Neuronal stem cell (in vitro differentiated cells): ENCODE data around the gene NFATC2.
A peak's percentile ranks its signal among the peaks of the same experiment; 100 is the strongest.

Source experiments
- DNase-seq: peaks from one replicate; pipeline ENCODE4 v3.0.0-alpha.2; 2013; ENCODE audit warnings: low spot score
- H2AFZ ChIP-seq: one replicate; pipeline ENCODE4 v1.6.1; 2013; ENCODE audit warnings: mild to moderate bottlenecking, low read length, inconsistent platforms
- H2AK5ac ChIP-seq: 2 replicates; pipeline ENCODE4 v1.6.1; 2013; ENCODE audit warnings: low read depth, mild to moderate bottlenecking, inconsistent platforms, low read length, moderate library complexity, mixed read lengths
- H2BK120ac ChIP-seq: 2 replicates; pipeline ENCODE4 v1.6.1; 2013; ENCODE audit warnings: low read depth, mild to moderate bottlenecking, inconsistent platforms, low read length, moderate library complexity, mixed read lengths
- H2BK12ac ChIP-seq: one replicate; pipeline ENCODE4 v1.6.1; 2013; ENCODE audit warnings: low read length, inconsistent platforms
- H2BK15ac ChIP-seq: 2 replicates; pipeline ENCODE4 v1.6.1; 2013; ENCODE audit warnings: mild to moderate bottlenecking, low read length, inconsistent platforms, mixed read lengths
- H2BK5ac ChIP-seq: one replicate; pipeline ENCODE4 v1.6.1; 2013; ENCODE audit warnings: inconsistent platforms, mild to moderate bottlenecking, low read length, moderate library complexity
- H3K14ac ChIP-seq: one replicate; pipeline ENCODE4 v1.6.1; 2013; ENCODE audit warnings: low read length, inconsistent platforms
- H3K18ac ChIP-seq: 2 replicates; pipeline ENCODE4 v1.6.1; 2013; ENCODE audit warnings: low read length, inconsistent platforms
- H3K23ac ChIP-seq: 2 replicates; pipeline ENCODE4 v1.6.1; 2013; ENCODE audit warnings: low read depth, mild to moderate bottlenecking, mixed read lengths, low read length, inconsistent platforms; ENCODE audit not compliant: poor library complexity
- H3K27ac ChIP-seq: replicated peaks from 3 replicates; pipeline ENCODE4 v1.5.1; 2013; ENCODE audit warnings: low read length, inconsistent platforms
- H3K27me3 ChIP-seq, 3 experiments: 2 replicates each; pipeline ENCODE4 v1.6.1; 2013; ENCODE audit warnings: low read length in 3 of 3, mild to moderate bottlenecking in 2 of 3, inconsistent platforms in 1 of 3, low read depth in 1 of 3, mixed read lengths in 1 of 3, moderate library complexity in 1 of 3; ENCODE audit not compliant: control insufficient read depth in 3 of 3, insufficient read depth in 3 of 3
- H3K36me3 ChIP-seq, 2 donors: replicated peaks in 1 of 2; 2 replicates each; pipeline ENCODE4 v1.6.1; 2013; ENCODE audit warnings: low read length in 2 of 2; ENCODE audit not compliant: control insufficient read depth in 2 of 2, insufficient read depth in 2 of 2
- H3K4ac ChIP-seq: 2 replicates; pipeline ENCODE4 v1.6.1; 2013; ENCODE audit warnings: inconsistent platforms, mild to moderate bottlenecking, low read length, moderate library complexity
- H3K4me1 ChIP-seq, 2 donors: 1 replicate in 1 of 2; 2 replicates in 1 of 2; pipeline ENCODE4 v1.6.1; 2013; ENCODE audit warnings: low read length in 2 of 2, low read depth in 1 of 2; ENCODE audit not compliant: control insufficient read depth in 2 of 2, insufficient read depth in 1 of 2
- H3K4me2 ChIP-seq: one replicate; pipeline ENCODE4 v1.6.1; 2013; ENCODE audit warnings: mild to moderate bottlenecking, low read length, inconsistent platforms; ENCODE audit not compliant: insufficient read depth, poor library complexity, severe bottlenecking
- H3K4me3 ChIP-seq, 2 donors: 2 replicates each; pipeline ENCODE4 v1.5.1; 2013; ENCODE audit warnings: low read length in 2 of 2, mild to moderate bottlenecking in 2 of 2, inconsistent platforms in 1 of 2, moderate library complexity in 1 of 2
- H3K79me1 ChIP-seq: one replicate; pipeline ENCODE4 v1.6.1; 2013; ENCODE audit warnings: low read depth, mild to moderate bottlenecking, inconsistent platforms, low read length, moderate library complexity
- H3K9ac ChIP-seq: one replicate; pipeline ENCODE4 v1.6.1; 2013; ENCODE audit warnings: mild to moderate bottlenecking, low read depth, low read length, inconsistent platforms; ENCODE audit not compliant: poor library complexity
- H3K9me3 ChIP-seq, 2 donors: replicated peaks in 1 of 2; 2 replicates each; pipeline versions ENCODE3 to v1.6.1; 2013; ENCODE audit warnings: low read length in 2 of 2, mild to moderate bottlenecking in 2 of 2, inconsistent platforms in 1 of 2, low read depth in 1 of 2, mixed read lengths in 1 of 2, moderate library complexity in 1 of 2; ENCODE audit not compliant: control insufficient read depth in 2 of 2, insufficient read depth in 1 of 2
- H4K8ac ChIP-seq: one replicate; pipeline ENCODE4 v1.6.1; 2013; ENCODE audit warnings: low read depth, mild to moderate bottlenecking, inconsistent platforms, low read length, moderate library complexity
- H4K91ac ChIP-seq: one replicate; pipeline ENCODE4 v1.6.1; 2013; ENCODE audit warnings: low read length, low read depth, mild to moderate bottlenecking, inconsistent platforms; ENCODE audit not compliant: poor library complexity
- WGBS, 2 donors: extraction: QIAGEN DNeasy Blood & Tissue Kit; methylation state at CpG; one replicate each; pipeline ENCODE4 v1.1.7; 2013; ENCODE audit warnings: missing lambda C conversion rate in 2 of 2, mixed read lengths in 1 of 2; ENCODE audit not compliant: insufficient read length in 2 of 2, insufficient replicate concordance in 1 of 2; ENCODE audit errors: extremely low coverage in 2 of 2; 5-methylcytosine and 5-hydroxymethylcytosine counted together

Gene NFATC2

DNA sequence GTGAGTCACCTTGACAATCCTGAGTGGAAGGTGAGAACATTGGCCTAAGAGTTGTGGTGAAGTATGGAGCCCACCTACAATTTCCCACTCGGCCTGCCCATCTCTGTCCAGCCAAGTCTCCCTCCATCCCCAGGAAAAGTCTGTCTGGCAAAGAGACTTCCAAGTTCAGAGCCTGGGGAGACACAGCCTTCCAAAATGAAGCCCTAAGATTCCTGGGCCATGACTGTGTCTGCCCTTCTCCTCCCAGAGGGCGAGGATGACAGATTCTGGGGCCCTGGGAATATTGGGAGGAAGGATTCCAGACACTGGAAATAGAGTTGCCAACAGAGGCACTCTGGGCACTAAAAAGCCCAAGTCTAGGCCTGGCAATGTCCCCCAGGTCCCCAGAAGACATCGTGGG, 176.8 kb downstream of the NFATC2 start:
- H3K27ac ChIP-seq: no peak overlapping the region

DNA sequence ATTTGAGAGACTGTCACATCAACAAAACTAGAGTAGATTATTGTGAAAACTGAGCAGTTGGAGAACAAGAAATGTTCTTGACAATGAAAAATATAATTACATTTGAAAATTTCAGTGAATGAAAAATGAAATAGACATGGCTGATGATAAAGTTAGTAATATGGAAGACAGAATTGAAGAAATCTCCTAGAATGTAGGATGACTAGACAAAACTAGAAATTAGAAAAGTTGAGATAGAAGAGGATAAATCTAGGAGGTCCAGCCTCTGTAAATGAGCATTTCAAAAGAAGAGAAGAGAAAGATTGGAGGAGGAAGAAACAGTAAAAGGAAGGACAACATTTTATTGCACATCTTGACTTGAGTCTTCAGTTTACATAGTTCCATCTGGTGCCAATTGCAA, 178.7 kb downstream of the NFATC2 start:
- H3K9me3 ChIP-seq: peaks cover 2 to 4% of the 10 kb centered on the region in 2 donors
- DNase-seq: no peak
- H2AFZ ChIP-seq: no peak overlapping the region
- no peak overlapping the region for H3K23ac ChIP-seq
- H3K9ac ChIP-seq: no peak overlapping the region
- no peak overlapping the region for H3K4me3 ChIP-seq
- peaks cover 0 to 3% of the 10 kb centered on the region in 2 donors for H3K4me1 ChIP-seq
- H3K79me1 ChIP-seq: no peaks in the 10 kb centered on the region
- H3K4me2 ChIP-seq: no peak overlapping the region
- no peaks in the 10 kb centered on the region for H3K36me3 ChIP-seq
- no peak overlapping the region for H4K8ac ChIP-seq
- no peak overlapping the region for H3K18ac ChIP-seq
- H3K14ac ChIP-seq: no peak overlapping the region
- no peak overlapping the region for H3K4ac ChIP-seq
- H2AK5ac ChIP-seq: no peak overlapping the region
- H2BK12ac ChIP-seq: no peak overlapping the region
- no peak overlapping the region for H2BK120ac ChIP-seq
- no peak overlapping the region for H2BK5ac ChIP-seq
- H3K27ac ChIP-seq: no peak overlapping the region
- H4K91ac ChIP-seq: no peak overlapping the region
- H2BK15ac ChIP-seq: no peak overlapping the region
- H3K27me3 ChIP-seq: no peaks in the 10 kb centered on the region

More for the DNA sequence above, 176.8 kb downstream of the NFATC2 start:
- H3K14ac ChIP-seq: no peak overlapping the region
- no peak overlapping the region for H2BK15ac ChIP-seq
- no peak overlapping the region for H2BK120ac ChIP-seq
- WGBS, 2 donors: no CpG with 5 or more reads among the region's 3 CpGs
- H4K8ac ChIP-seq: no peak overlapping the region
- H3K36me3 ChIP-seq: no peaks in the 10 kb centered on the region
- no peak overlapping the region for H4K91ac ChIP-seq
- H3K4me3 ChIP-seq: no peak overlapping the region
- no peaks in the 10 kb centered on the region for H3K79me1 ChIP-seq
- H2BK5ac ChIP-seq: no peak overlapping the region
- peaks cover 0 to 3% of the 10 kb centered on the region in 2 donors for H3K4me1 ChIP-seq
- H3K23ac ChIP-seq: no peak overlapping the region
- peak overlapping the region; percentile 80 for H2AFZ ChIP-seq
- H3K4ac ChIP-seq: no peak overlapping the region
- no peak overlapping the region for H3K4me2 ChIP-seq
- DNase-seq: no peak
- no peak overlapping the region for H3K9ac ChIP-seq
- no peak overlapping the region for H2BK12ac ChIP-seq
- H3K27me3 ChIP-seq: no peaks in the 10 kb centered on the region
- H3K9me3 ChIP-seq: peaks cover 2 to 4% of the 10 kb centered on the region in 2 donors
- H3K18ac ChIP-seq: no peak overlapping the region
- no peak overlapping the region for H2AK5ac ChIP-seq

DNA sequence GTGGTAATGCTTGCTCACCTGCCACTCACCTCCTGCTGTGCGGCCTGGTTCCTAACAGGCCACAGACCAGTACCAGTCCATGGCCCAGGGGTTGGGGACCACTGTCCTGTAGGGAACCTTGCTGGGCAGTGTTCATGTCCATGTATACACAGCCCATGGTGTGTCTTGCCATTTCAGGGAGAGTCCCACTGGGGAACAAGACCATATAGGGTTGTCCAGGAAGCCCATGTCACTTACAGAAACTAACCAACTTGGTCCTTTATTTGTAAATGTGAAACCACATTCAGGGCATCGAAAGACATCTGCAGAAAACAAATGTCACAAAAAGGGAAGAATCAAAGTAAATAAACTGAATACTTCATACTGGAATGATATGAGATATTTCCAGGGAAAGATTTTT, 179.1 kb downstream of the NFATC2 start:
- no peak overlapping the region for H2BK12ac ChIP-seq
- H4K91ac ChIP-seq: no peak overlapping the region
- no peak overlapping the region for H3K18ac ChIP-seq
- no peak overlapping the region for H2AK5ac ChIP-seq
- no peak overlapping the region for H3K4me3 ChIP-seq
- H3K9ac ChIP-seq: no peak overlapping the region
- H2BK5ac ChIP-seq: no peak overlapping the region
- H2BK15ac ChIP-seq: no peak overlapping the region
- H2AFZ ChIP-seq: no peak overlapping the region
- WGBS, 2 donors: no CpG with 5 or more reads among the region's 2 CpGs
- no peak overlapping the region for H2BK120ac ChIP-seq
- no peak overlapping the region for H3K27ac ChIP-seq
- no peak overlapping the region for H3K4me2 ChIP-seq
- peaks cover 0 to 3% of the 10 kb centered on the region in 2 donors for H3K4me1 ChIP-seq
- no peak for DNase-seq
- no peak overlapping the region for H3K14ac ChIP-seq
- H3K23ac ChIP-seq: no peak overlapping the region
- H3K27me3 ChIP-seq: no peaks in the 10 kb centered on the region
- no peaks in the 10 kb centered on the region for H3K36me3 ChIP-seq
- no peak overlapping the region for H4K8ac ChIP-seq
- peaks cover 2 to 4% of the 10 kb centered on the region in 2 donors for H3K9me3 ChIP-seq
- H3K79me1 ChIP-seq: no peaks in the 10 kb centered on the region
- no peak overlapping the region for H3K4ac ChIP-seq

DNA sequence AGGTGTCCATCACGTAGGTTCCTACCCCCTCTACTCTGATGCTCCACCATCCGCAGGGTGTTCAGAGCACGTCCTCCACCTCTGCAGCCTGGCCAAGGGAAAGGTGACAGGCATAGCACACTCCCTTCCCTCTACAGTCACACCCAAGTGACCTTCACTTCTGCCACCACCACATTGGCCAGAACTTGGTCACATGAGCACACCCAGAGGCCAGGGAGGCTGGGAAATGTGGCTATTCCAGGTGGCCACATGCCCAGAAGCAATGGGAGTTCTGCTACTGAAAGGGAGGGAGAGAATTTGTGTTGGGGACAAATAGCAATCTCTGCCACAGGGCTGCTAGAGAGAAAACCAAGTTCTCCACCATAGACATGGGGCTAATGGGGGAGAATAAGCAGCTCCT, 180.3 kb downstream of the NFATC2 start:
- Histone ChIP-seq H3K4me1 (peaks cover 0 to 3% of the 10 kb centered on the region in 2 donors), H3K9ac (no peak overlapping the region), H2AK5ac (no peak overlapping the region), H3K18ac (no peak overlapping the region), H3K4me2 (no peak overlapping the region), H3K79me1 (no peaks in the 10 kb centered on the region), H3K23ac (no peak overlapping the region), H3K27me3 (no peaks in the 10 kb centered on the region), H4K91ac (no peak overlapping the region), H3K4me3 (no peak overlapping the region), H3K27ac (no peak overlapping the region), H2BK120ac (no peak overlapping the region), H3K9me3 (peaks cover 2 to 4% of the 10 kb centered on the region in 2 donors), H2BK12ac (no peak overlapping the region), H2BK5ac (peak overlapping the region; percentile 4), H2AFZ (no peak overlapping the region), H3K14ac (no peak overlapping the region), H3K4ac (no peak overlapping the region), H2BK15ac (no peak overlapping the region), H4K8ac (no peak overlapping the region), H3K36me3 (no peaks in the 10 kb centered on the region)
- WGBS, 2 donors: no CpG with 5 or more reads among the region's 3 CpGs
- DNase-seq: no peak
